H9 (cell line): ENCODE measurements around the gene PIEZO2. TPM values are rescaled to one million over a fixed set of nuclear protein-coding genes. Genes with fewer than 3 reads are reported as not detected.

ENCODE experiments used
- DNase-seq: peaks from one replicate; pipeline ENCODE4 v3.0.0-alpha.2; 2017
- H2AFZ ChIP-seq: one replicate; pipeline ENCODE4 v1.6.1; 2013; ENCODE audit warnings: mild to moderate bottlenecking, low read length, control low read depth, moderate library complexity
- H2AK5ac ChIP-seq: 2 replicates; pipeline ENCODE4 v1.6.1; 2013; ENCODE audit warnings: low read length, control low read depth, mixed read lengths; ENCODE audit not compliant: insufficient read length
- H2BK120ac ChIP-seq: one replicate; pipeline ENCODE4 v1.6.1; 2013; ENCODE audit warnings: low read depth, mild to moderate bottlenecking, low read length, control low read depth, inconsistent platforms; ENCODE audit not compliant: poor library complexity, severe bottlenecking
- H2BK12ac ChIP-seq: 2 replicates; pipeline ENCODE4 v1.6.1; 2013; ENCODE audit warnings: low read length, control low read depth, mixed read lengths, low read depth; ENCODE audit not compliant: insufficient read length
- H2BK15ac ChIP-seq: 2 replicates; pipeline ENCODE4 v1.6.1; 2013; ENCODE audit warnings: low read depth, low read length, control low read depth
- H2BK20ac ChIP-seq: one replicate; pipeline ENCODE4 v1.6.1; 2013; ENCODE audit warnings: low read depth, mild to moderate bottlenecking, low read length, control low read depth, inconsistent platforms; ENCODE audit not compliant: poor library complexity, severe bottlenecking
- H2BK5ac ChIP-seq: 2 replicates; pipeline ENCODE4 v1.6.1; 2013; ENCODE audit warnings: low read length, control low read depth, mixed read lengths; ENCODE audit not compliant: insufficient read length
- H3K14ac ChIP-seq: 2 replicates; pipeline ENCODE4 v1.6.1; 2013; ENCODE audit warnings: low read length, control low read depth; ENCODE audit not compliant: insufficient read depth
- H3K18ac ChIP-seq: 2 replicates; pipeline ENCODE4 v1.6.1; 2013; ENCODE audit warnings: low read depth, mild to moderate bottlenecking, mixed read lengths, low read length, control low read depth; ENCODE audit not compliant: insufficient read length
- H3K23ac ChIP-seq: 2 replicates; pipeline ENCODE4 v1.6.1; 2013; ENCODE audit warnings: low read length, control low read depth, mixed read lengths, low read depth; ENCODE audit not compliant: insufficient read length
- H3K23me2 ChIP-seq: 2 replicates; pipeline ENCODE4 v1.6.1; 2013; ENCODE audit warnings: low read depth, mild to moderate bottlenecking, mixed read lengths, low read length, control low read depth; ENCODE audit not compliant: insufficient read length, poor library complexity, severe bottlenecking
- H3K27ac ChIP-seq: 2 replicates; pipeline ENCODE4 v1.5.1; 2013; ENCODE audit warnings: low read length, control low read depth, mixed read lengths, low read depth; ENCODE audit not compliant: insufficient read length
- H3K27me3 ChIP-seq: 2 replicates; pipeline ENCODE4 v1.6.1; 2013; ENCODE audit warnings: low read length, control low read depth, inconsistent platforms; ENCODE audit not compliant: insufficient read depth
- H3K4ac ChIP-seq: 2 replicates; pipeline ENCODE4 v1.6.1; 2013; ENCODE audit warnings: low read depth, mild to moderate bottlenecking, control low read depth, inconsistent platforms, low read length, moderate library complexity
- H3K4me1 ChIP-seq: 2 replicates; pipeline ENCODE4 v1.6.1; 2013; ENCODE audit warnings: low read length, control low read depth, inconsistent platforms; ENCODE audit not compliant: insufficient read depth
- H3K4me2 ChIP-seq: 2 replicates; pipeline ENCODE4 v1.6.1; 2013; ENCODE audit warnings: low read length, control low read depth, mixed read lengths; ENCODE audit not compliant: insufficient read length, insufficient read depth
- H3K56ac ChIP-seq: 2 replicates; pipeline ENCODE4 v1.6.1; 2013; ENCODE audit warnings: low read depth, mild to moderate bottlenecking, mixed read lengths, low read length, control low read depth; ENCODE audit not compliant: insufficient read length
- H3K79me1 ChIP-seq: 2 replicates; pipeline ENCODE4 v1.6.1; 2013; ENCODE audit warnings: low read depth, mild to moderate bottlenecking, moderate library complexity, low read length, control low read depth, inconsistent platforms; ENCODE audit not compliant: insufficient read depth, poor library complexity, severe bottlenecking
- H3K79me2 ChIP-seq: 2 replicates; pipeline ENCODE4 v1.6.1; 2013; ENCODE audit warnings: low read length, control low read depth, inconsistent platforms; ENCODE audit not compliant: insufficient read depth
- H3K9ac ChIP-seq: 2 replicates; pipeline ENCODE4 v1.6.1; 2013; ENCODE audit warnings: low read length, control low read depth, mixed read lengths; ENCODE audit not compliant: insufficient read length; ENCODE audit errors: extremely low read depth
- H3K9me3 ChIP-seq: one replicate; pipeline ENCODE4 v1.6.1; 2013; ENCODE audit warnings: low read depth, low read length, inconsistent platforms; ENCODE audit not compliant: control insufficient read depth
- H3T11ph ChIP-seq: one replicate; pipeline ENCODE4 v1.6.1; 2013; ENCODE audit warnings: mild to moderate bottlenecking, low read length, control low read depth, inconsistent platforms
- H4K20me1 ChIP-seq: one replicate; pipeline ENCODE4 v1.6.1; 2013; ENCODE audit not compliant: control insufficient read depth, insufficient read length, insufficient read depth
- H4K5ac ChIP-seq: 2 replicates; pipeline ENCODE4 v1.6.1; 2013; ENCODE audit warnings: low read depth, mild to moderate bottlenecking, mixed read lengths, low read length, control low read depth; ENCODE audit not compliant: insufficient read length
- H4K8ac ChIP-seq: replicated peaks from 2 replicates; pipeline ENCODE4 v1.6.1; 2013; ENCODE audit warnings: low read length, control low read depth, mixed read lengths, low read depth; ENCODE audit not compliant: insufficient read length
- H4K91ac ChIP-seq: 2 replicates; pipeline ENCODE4 v1.6.1; 2013; ENCODE audit warnings: low read depth, mild to moderate bottlenecking, moderate library complexity, mixed read lengths, low read length, control low read depth; ENCODE audit not compliant: insufficient read length
- H3K27ac Mint-ChIP-seq, 3 experiments: 2 replicates in 2 of 3; 3 replicates in 1 of 3; pipeline ENCODE4 v1.8.0; 2020 to 2021; ENCODE audit warnings: mixed read lengths in 3 of 3, mild to moderate bottlenecking in 1 of 3, moderate library complexity in 1 of 3
- H3K27me3 Mint-ChIP-seq: 2 replicates; pipeline ENCODE4 v1.8.0; 2021; ENCODE audit warnings: low read depth, mild to moderate bottlenecking, moderate library complexity, mixed read lengths
- H3K36me3 Mint-ChIP-seq, 3 experiments: 2 replicates in 2 of 3; 3 replicates in 1 of 3; pipeline ENCODE4 v1.8.0; 2020 to 2021; ENCODE audit warnings: low read depth in 3 of 3, mixed read lengths in 3 of 3; ENCODE audit not compliant: insufficient read depth in 1 of 3
- H3K4me1 Mint-ChIP-seq, 2 experiments: 2 replicates each; pipeline ENCODE4 v1.8.0; 2020; ENCODE audit warnings: mixed read lengths in 2 of 2
- H3K4me3 Mint-ChIP-seq, 2 experiments: 2 replicates in 1 of 2; 3 replicates in 1 of 2; pipeline ENCODE4 v1.8.0; 2020 to 2021; ENCODE audit warnings: mild to moderate bottlenecking in 2 of 2, mixed read lengths in 2 of 2, moderate library complexity in 1 of 2
- H3K9me3 Mint-ChIP-seq, 2 experiments: 2 replicates in 1 of 2; 3 replicates in 1 of 2; pipeline ENCODE4 v1.8.0; 2020; ENCODE audit warnings: mild to moderate bottlenecking in 2 of 2, mixed read lengths in 2 of 2, moderate library complexity in 1 of 2
- WGBS: extraction: QIAGEN DNeasy Blood & Tissue Kit; methylation state at CpG from one replicate; pipeline ENCODE4 v1.1.7; 2013; ENCODE audit warnings: missing lambda C conversion rate, low lambda C conversion rate, mixed read lengths; ENCODE audit not compliant: insufficient read length; ENCODE audit errors: extremely low coverage; 5-methylcytosine and 5-hydroxymethylcytosine counted together
- total RNA-seq: library from RNA; stranded (reverse); gene quantifications from 2 replicates; pipeline ENCODE4 v1.2.1, GENCODE V29; 2021
- TF ChIP-seq, protein P1 (sequence below): fragments of 200-600 bp; sonication (generic); conservative IDR thresholded peaks from 3 replicates; pipeline ENCODE4 v1.8.0; 2021; ENCODE audit warnings: antibody characterized with exemption, mild to moderate bottlenecking

Gene PIEZO2
- total RNA-seq, 1 experiment from 2014 or later: 3.9 TPM

DNA sequence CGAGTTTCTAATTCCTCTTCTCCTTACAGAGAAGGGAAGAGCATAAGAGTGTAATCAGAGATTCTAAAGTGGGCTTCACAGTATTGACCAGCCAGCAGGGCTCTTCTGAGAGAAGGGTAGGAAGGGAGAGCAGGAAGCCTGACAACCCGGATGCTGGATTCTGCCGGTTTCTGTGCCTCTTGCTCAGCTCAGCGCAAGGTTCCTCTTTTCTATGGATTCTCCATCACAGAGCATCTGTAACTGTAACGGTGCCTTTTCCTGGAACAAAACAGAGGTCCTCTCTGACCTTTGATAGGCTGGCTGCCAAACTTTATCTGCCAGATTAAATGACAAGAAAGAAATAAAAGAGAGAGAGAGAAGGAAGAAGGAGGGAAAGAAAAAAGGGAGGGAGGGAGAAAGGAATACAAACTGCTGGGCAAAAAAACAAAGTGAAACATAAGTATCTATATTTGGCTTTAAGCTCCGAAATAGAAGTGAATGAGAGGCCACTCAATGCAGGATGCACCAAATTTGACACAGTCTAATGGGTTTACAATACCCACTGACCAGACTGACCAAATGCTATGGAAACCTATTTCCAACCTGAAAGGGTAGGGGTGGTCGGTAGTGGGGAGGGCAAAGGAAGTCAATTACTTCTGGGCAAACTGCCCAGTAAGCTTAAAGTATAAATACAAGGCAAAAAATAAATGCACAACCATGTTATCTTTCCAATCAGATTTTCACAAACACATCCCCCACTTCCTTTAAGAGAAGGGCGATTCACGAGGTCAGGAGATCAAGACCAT lies 59.2 kb downstream of the PIEZO2 start:
- Histone ChIP-seq H3K14ac (no peak overlapping the region), H4K5ac (no peak overlapping the region), H2BK12ac (no peak overlapping the region), H2BK15ac (no peak overlapping the region), H4K8ac (no peak overlapping the region), H2BK120ac (no peak overlapping the region), H3K79me1 (no peaks in the 10 kb centered on the region), H3K23me2 (no peaks in the 10 kb centered on the region), H3K18ac (no peak overlapping the region), H2BK20ac (no peak overlapping the region), H3K4me2 (no peak overlapping the region), H2AFZ (no peak overlapping the region), H2AK5ac (no peak overlapping the region), H3K79me2 (no peaks in the 10 kb centered on the region), H4K20me1 (peaks cover 2% of the 10 kb centered on the region), H3T11ph (no peak overlapping the region), H3K27me3 (no peaks in the 10 kb centered on the region), H2BK5ac (no peak overlapping the region), H3K4me1 (peaks cover 5% of the 10 kb centered on the region; the same call in 1 of the 2 replicates), H3K9me3 (no peaks in the 10 kb centered on the region), H3K23ac (no peak overlapping the region), H3K27ac (no peak overlapping the region), H3K56ac (no peak overlapping the region), H3K9ac (no peak overlapping the region), H4K91ac (no peak overlapping the region), H3K4ac (no peak overlapping the region)
- no peaks in the 10 kb centered on the region for H3K36me3 Mint-ChIP-seq
- no peak for DNase-seq
- TF ChIP-seq, protein P1, sequence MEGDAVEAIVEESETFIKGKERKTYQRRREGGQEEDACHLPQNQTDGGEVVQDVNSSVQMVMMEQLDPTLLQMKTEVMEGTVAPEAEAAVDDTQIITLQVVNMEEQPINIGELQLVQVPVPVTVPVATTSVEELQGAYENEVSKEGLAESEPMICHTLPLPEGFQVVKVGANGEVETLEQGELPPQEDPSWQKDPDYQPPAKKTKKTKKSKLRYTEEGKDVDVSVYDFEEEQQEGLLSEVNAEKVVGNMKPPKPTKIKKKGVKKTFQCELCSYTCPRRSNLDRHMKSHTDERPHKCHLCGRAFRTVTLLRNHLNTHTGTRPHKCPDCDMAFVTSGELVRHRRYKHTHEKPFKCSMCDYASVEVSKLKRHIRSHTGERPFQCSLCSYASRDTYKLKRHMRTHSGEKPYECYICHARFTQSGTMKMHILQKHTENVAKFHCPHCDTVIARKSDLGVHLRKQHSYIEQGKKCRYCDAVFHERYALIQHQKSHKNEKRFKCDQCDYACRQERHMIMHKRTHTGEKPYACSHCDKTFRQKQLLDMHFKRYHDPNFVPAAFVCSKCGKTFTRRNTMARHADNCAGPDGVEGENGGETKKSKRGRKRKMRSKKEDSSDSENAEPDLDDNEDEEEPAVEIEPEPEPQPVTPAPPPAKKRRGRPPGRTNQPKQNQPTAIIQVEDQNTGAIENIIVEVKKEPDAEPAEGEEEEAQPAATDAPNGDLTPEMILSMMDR: no peak
- H3K27me3 Mint-ChIP-seq: no peaks in the 10 kb centered on the region
- H3K4me1 Mint-ChIP-seq: peaks cover 9 to 10% of the 10 kb centered on the region in 2 experiments
- H3K27ac Mint-ChIP-seq: 0 out of 7 replicates have a peak overlapping the region, but pooled peaks of 1 of the 3 experiments have one; percentile 15
- no peaks in the 10 kb centered on the region for H3K9me3 Mint-ChIP-seq
- H3K4me3 Mint-ChIP-seq: no peak overlapping the region
- no CpG with 5 or more reads among the region's 9 CpGs for WGBS
